GM21529 (cell line): Measurements from ENCODE around the gene KRT2.
"Not testable (repeated sequence)": the region's sequence is repeated elsewhere in the genome, so short reads cannot be mapped to it uniquely, and the experiment has no call there.

Experiments used
- ATAC-seq: cut with Tn5 transposase; IDR thresholded peaks from one replicate; pipeline ENCODE4 v1.9.1; 2021; ENCODE audit not compliant: unreplicated experiment

KRT2 gene

GRCh38 chr12:52685406-52685890, 33.4 kb upstream of the KRT2 start:
- ATAC-seq = no peak

- ATAC-seq = no peak
Observed at GRCh38 chr12:52684431-52684830, 32.4 kb upstream of the KRT2 start.

- no peak for ATAC-seq
Observed at GRCh38 chr12:52683575-52684300, 31.7 kb upstream of the KRT2 start.

- ATAC-seq = no peak
Observed at GRCh38 chr12:52682938-52683574, 31.0 kb upstream of the KRT2 start.

- no peak for ATAC-seq
Observed at GRCh38 chr12:52682381-52682660, 30.3 kb upstream of the KRT2 start.

GRCh38 chr12:52681526-52682380, 29.7 kb upstream of the KRT2 start:
- no peak for ATAC-seq

- ATAC-seq = no peak
Observed at GRCh38 chr12:52680363-52680762, 28.4 kb upstream of the KRT2 start, which contains the start of gene KRT1. TSS of gene KRT1 (minus strand) at chr12:52680407. CDS start at chr12:52680348, 59 bp downstream.

GRCh38 chr12:52679875-52680274, 27.9 kb upstream of the KRT2 start:
- ATAC-seq = no peak

GRCh38 chr12:52677671-52678070, 25.7 kb upstream of the KRT2 start:
- no peak for ATAC-seq

- ATAC-seq = no peak
Observed at GRCh38 chr12:52677126-52677525, 25.1 kb upstream of the KRT2 start.

- no peak for ATAC-seq
Observed at GRCh38 chr12:52676163-52676562, 24.2 kb upstream of the KRT2 start.

- no peak for ATAC-seq
Observed at GRCh38 chr12:52675301-52675701, 23.3 kb upstream of the KRT2 start.

- no peak for ATAC-seq
Observed at GRCh38 chr12:52674433-52674775, 22.4 kb upstream of the KRT2 start.

GRCh38 chr12:52673713-52674432, 21.9 kb upstream of the KRT2 start:
- no peak for ATAC-seq

- no peak for ATAC-seq
Observed at GRCh38 chr12:52673217-52673616, 21.2 kb upstream of the KRT2 start.

GRCh38 chr12:52672321-52672933, 20.4 kb upstream of the KRT2 start:
- no peak for ATAC-seq

GRCh38 chr12:52670961-52671360, 18.9 kb upstream of the KRT2 start:
- no peak for ATAC-seq

- ATAC-seq = no peak
Observed at GRCh38 chr12:52670506-52670905, 18.5 kb upstream of the KRT2 start.

GRCh38 chr12:52669941-52670340, 17.9 kb upstream of the KRT2 start:
- not testable (repeated sequence) for ATAC-seq

GRCh38 chr12:52669426-52669825, 17.4 kb upstream of the KRT2 start:
- no peak for ATAC-seq

GRCh38 chr12:52667931-52668330, 15.9 kb upstream of the KRT2 start:
- ATAC-seq = no peak
